Common myeloid progenitor, CD34-positive (primary cell): ENCODE measurements around the gene ABCA6.

Source experiments
- CTCF ChIA-PET: fragments of 350-600 bp; sonication (Branson Sonifier 250); formaldehyde crosslinking; loops from one replicate; lab custom pipeline; 2021; ENCODE audit warnings: antibody characterized with exemption; lab: Charles Lee
- POLR2A ChIA-PET: fragments of 350-600 bp; sonication (Branson Sonifier 250); formaldehyde crosslinking; loops from one replicate; lab custom pipeline; 2021; ENCODE audit warnings: antibody characterized with exemption; lab: Charles Lee
- DNase-seq, 3 donors: peaks; one replicate each; pipeline versions ENCODE4 v3.0.0 to v3.0.0-alpha.2; 2013
- H3K27ac ChIP-seq, 2 experiments: 1 replicate in 1 of 2; 2 replicates in 1 of 2; pipeline ENCODE4 v1.7.0; 2013; ENCODE audit warnings: inconsistent platforms in 2 of 2, low read length in 2 of 2, mild to moderate bottlenecking in 2 of 2, low read depth in 1 of 2, moderate library complexity in 1 of 2; ENCODE audit not compliant: severe bottlenecking in 2 of 2, insufficient read depth in 1 of 2, poor library complexity in 1 of 2
- H3K27me3 ChIP-seq, 5 experiments: replicated peaks in 2 of 5; 1 replicate in 3 of 5; 2 replicates in 2 of 5; pipeline versions ENCODE4 v1.6.1 to v1.7.0; 2013; ENCODE audit warnings: low read length in 4 of 5, mild to moderate bottlenecking in 2 of 5, moderate library complexity in 2 of 5, inconsistent platforms in 1 of 5; ENCODE audit not compliant: insufficient read depth in 5 of 5, control insufficient read depth in 4 of 5
- H3K36me3 ChIP-seq, 4 experiments: 1 replicate in 2 of 4; 2 replicates in 2 of 4; pipeline versions ENCODE4 v1.6.1 to v1.7.0; 2013; ENCODE audit warnings: low read length in 3 of 4, control low read depth in 1 of 4, mild to moderate bottlenecking in 1 of 4; ENCODE audit not compliant: control insufficient read depth in 4 of 4, insufficient read depth in 4 of 4
- H3K4me1 ChIP-seq, 4 experiments: 1 replicate in 3 of 4; 2 replicates in 1 of 4; pipeline versions ENCODE4 v1.6.1 to v1.7.1; 2013; ENCODE audit warnings: low read length in 3 of 4, mild to moderate bottlenecking in 3 of 4, control low read depth in 1 of 4, inconsistent platforms in 1 of 4, moderate library complexity in 1 of 4; ENCODE audit not compliant: control insufficient read depth in 4 of 4, insufficient read depth in 4 of 4; ENCODE audit errors: control extremely low read depth in 1 of 4
- H3K4me3 ChIP-seq, 7 experiments: 1 replicate in 4 of 7; 2 replicates in 3 of 7; pipeline versions ENCODE4 v1.5.1 to v1.7.0; 2013; ENCODE audit warnings: mild to moderate bottlenecking in 7 of 7, low read length in 6 of 7, moderate library complexity in 6 of 7, inconsistent platforms in 2 of 7, low read depth in 2 of 7, control low read depth in 1 of 7; ENCODE audit not compliant: insufficient read depth in 4 of 7, control insufficient read depth in 1 of 7; ENCODE audit errors: extremely low read depth in 1 of 7
- H3K9me3 ChIP-seq, 5 experiments: 1 replicate in 4 of 5; 2 replicates in 1 of 5; pipeline versions ENCODE4 v1.6.1 to v1.7.1; 2013; ENCODE audit warnings: low read length in 4 of 5, mild to moderate bottlenecking in 2 of 5, inconsistent platforms in 1 of 5, low read depth in 1 of 5, moderate library complexity in 1 of 5; ENCODE audit not compliant: control insufficient read depth in 4 of 5, insufficient read depth in 2 of 5; ENCODE audit errors: control extremely low read depth in 1 of 5
- WGBS: methylation state at CpG from one replicate; pipeline ENCODE4 v1.1.5; 2013; ENCODE audit not compliant: insufficient coverage; 5-methylcytosine and 5-hydroxymethylcytosine counted together

Gene ABCA6

GRCh38 chr17:69159418-69159817, 17.7 kb upstream of the ABCA6 start:
- Histone ChIP-seq H3K9me3 (no peaks in the 10 kb centered on the region), H3K4me1 (no peaks in the 10 kb centered on the region), H3K27me3 (no peaks in the 10 kb centered on the region), H3K36me3 (no peaks in the 10 kb centered on the region), H3K27ac (no peak overlapping the region), H3K4me3 (no peak overlapping the region)
- no peak for DNase-seq
- ChIA-PET CTCF (no interaction called here), POLR2A (no interaction called here)

GRCh38 chr17:69154267-69154666, 12.6 kb upstream of the ABCA6 start:
- H3K4me3 ChIP-seq: no peak overlapping the region
- no peaks in the 10 kb centered on the region for H3K36me3 ChIP-seq
- no peak for DNase-seq
- H3K4me1 ChIP-seq: no peaks in the 10 kb centered on the region
- no peaks in the 10 kb centered on the region for H3K9me3 ChIP-seq
- H3K27ac ChIP-seq: no peak overlapping the region
- ChIA-PET POLR2A (no interaction called here), CTCF (interaction anchor here (0.7 kb wide), 1 partner anchor 70 kb away, joined by 3 read pairs; no protein-coding TSS in a partner anchor)
- no peaks in the 10 kb centered on the region for H3K27me3 ChIP-seq
- 100% methylated on average over 1 of the region's 2 CpGs for WGBS

DNA sequence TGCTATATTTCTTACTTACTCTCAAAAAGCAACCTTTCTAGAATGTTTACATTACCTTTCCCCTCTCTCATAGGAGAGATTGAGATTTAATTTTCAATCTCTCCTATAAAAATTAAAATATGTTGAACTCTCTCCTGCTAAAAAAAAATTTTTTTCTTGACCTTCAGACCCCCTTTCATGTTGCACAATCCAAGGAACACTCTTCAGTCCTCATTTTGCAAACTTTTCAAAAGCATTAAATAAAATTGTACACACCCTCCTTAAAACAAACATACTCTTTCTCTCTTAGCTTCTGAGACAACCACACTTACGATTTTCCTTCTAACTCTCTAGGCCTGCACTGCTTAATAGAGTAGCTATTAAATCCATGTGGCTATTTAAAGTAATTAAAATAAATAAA, 8.6 kb upstream of the ABCA6 start:
- H3K9me3 ChIP-seq: no peaks in the 10 kb centered on the region
- H3K36me3 ChIP-seq: no peaks in the 10 kb centered on the region
- 100% methylated on average over 1 of the region's 1 CpG for WGBS
- no peak overlapping the region for H3K4me3 ChIP-seq
- POLR2A ChIA-PET: no interaction called here
- no peaks in the 10 kb centered on the region for H3K27me3 ChIP-seq
- no peak overlapping the region for H3K27ac ChIP-seq
- CTCF ChIA-PET: no interaction called here
- no peak for DNase-seq
- H3K4me1 ChIP-seq: no peaks in the 10 kb centered on the region

DNA sequence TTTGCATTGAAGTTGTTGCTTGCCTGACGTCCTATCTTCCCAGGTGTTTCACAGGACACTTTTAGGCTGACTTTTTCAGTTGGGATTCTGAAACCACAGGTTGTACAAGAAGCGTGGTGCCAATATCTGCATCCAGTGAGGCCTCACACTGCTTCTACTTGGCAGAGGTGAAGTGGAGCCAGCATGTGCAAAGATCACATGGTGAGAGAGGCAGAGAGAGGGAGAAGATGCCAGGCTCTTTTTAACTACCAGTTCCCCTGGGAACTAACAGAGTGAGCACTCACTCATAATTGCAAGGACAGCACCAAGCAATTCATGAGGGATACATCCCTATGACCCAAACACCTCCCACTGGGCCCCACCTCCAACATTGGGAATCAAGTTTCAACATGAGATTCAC, 5.8 kb upstream of the ABCA6 start:
- ChIA-PET POLR2A (no interaction called here), CTCF (no interaction called here)
- no peaks in the 10 kb centered on the region for H3K27me3 ChIP-seq
- no peaks in the 10 kb centered on the region for H3K36me3 ChIP-seq
- H3K4me1 ChIP-seq: no peaks in the 10 kb centered on the region
- H3K4me3 ChIP-seq: no peak overlapping the region
- WGBS: 100% methylated on average over 2 of the region's 2 CpGs
- H3K9me3 ChIP-seq: no peaks in the 10 kb centered on the region
- no peak for DNase-seq
- no peak overlapping the region for H3K27ac ChIP-seq

GRCh38 chr17:69144331-69145255, 2.9 kb upstream of the ABCA6 start:
- H3K4me1 ChIP-seq: no peaks in the 10 kb centered on the region
- no peak for DNase-seq
- CTCF ChIA-PET: no interaction called here
- no peak overlapping the region for H3K27ac ChIP-seq
- H3K9me3 ChIP-seq: no peaks in the 10 kb centered on the region
- no peaks in the 10 kb centered on the region for H3K36me3 ChIP-seq
- no peaks in the 10 kb centered on the region for H3K27me3 ChIP-seq
- no peak overlapping the region for H3K4me3 ChIP-seq
- WGBS: 100% methylated on average over 1 of the region's 2 CpGs
- POLR2A ChIA-PET: no interaction called here

DNA sequence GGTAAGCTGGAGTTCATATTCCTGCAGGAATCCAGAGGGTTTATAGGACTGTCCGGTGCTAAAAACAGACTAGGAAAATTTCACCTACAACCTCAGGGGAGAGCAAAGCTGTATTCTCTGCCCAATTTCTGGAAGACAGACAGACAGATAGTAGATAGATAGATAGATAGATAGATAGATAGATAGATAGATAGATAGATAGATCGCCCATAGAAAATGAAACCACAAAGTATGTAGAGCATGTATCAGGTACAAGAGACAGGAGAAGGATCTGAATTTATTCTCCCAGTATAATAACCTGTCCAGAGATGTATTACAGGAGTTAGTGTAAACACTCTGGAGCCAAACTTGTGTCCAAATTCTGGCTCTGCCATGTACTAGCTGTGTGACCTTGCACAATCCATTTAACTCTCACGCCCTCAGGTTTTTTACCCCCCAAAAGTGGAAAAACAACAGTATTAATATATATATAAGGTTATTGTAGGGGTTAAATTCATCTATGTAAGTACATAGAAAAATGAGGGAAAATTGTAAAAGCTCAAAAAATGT, 2.1 kb upstream of the ABCA6 start:
- DNase-seq: no peak
- POLR2A ChIA-PET: no interaction called here
- Histone ChIP-seq H3K27ac (no peak overlapping the region), H3K27me3 (no peaks in the 10 kb centered on the region), H3K36me3 (no peaks in the 10 kb centered on the region), H3K4me1 (no peaks in the 10 kb centered on the region), H3K4me3 (no peak overlapping the region), H3K9me3 (no peaks in the 10 kb centered on the region)
- 100% methylated on average over 1 of the region's 3 CpGs for WGBS
- CTCF ChIA-PET: no interaction called here

- no peak overlapping the region for H3K4me3 ChIP-seq
- no peaks in the 10 kb centered on the region for H3K9me3 ChIP-seq
- DNase-seq: no peak
- no peak overlapping the region for H3K27ac ChIP-seq
- no peaks in the 10 kb centered on the region for H3K27me3 ChIP-seq
- H3K4me1 ChIP-seq: no peaks in the 10 kb centered on the region
- ChIA-PET CTCF (no interaction called here), POLR2A (no interaction called here)
- WGBS: no CpG with 5 or more reads among the region's 1 CpG
- no peaks in the 10 kb centered on the region for H3K36me3 ChIP-seq
These were observed 1.5 kb upstream of the ABCA6 start for GRCh38 chr17:69143151-69143550.
